K562 treated with DMSO at 1 percent for 48 hours (cell line): ENCODE measurements around the gene SSU72. TPM values are rescaled to one million over a fixed set of nuclear protein-coding genes. Genes with fewer than 3 reads are reported as not detected.

Experiments
- total RNA-seq: library from RNA; unstranded; fragments of 300-600 nt; gene quantifications from 2 replicates; pipeline ENCODE4 v1.2.3, GENCODE V29; 2022; ENCODE audit warnings: low replicate concordance; ENCODE audit errors: extremely low read depth

SSU72 gene
- total RNA-seq = not detected in 2 replicates

GRCh38 chr1:1574721-1575537, at the start of gene SSU72:
SSU72 (minus strand) TSS chr1:1574863; CDS start chr1:1574557, 306 bp downstream.

DNA sequence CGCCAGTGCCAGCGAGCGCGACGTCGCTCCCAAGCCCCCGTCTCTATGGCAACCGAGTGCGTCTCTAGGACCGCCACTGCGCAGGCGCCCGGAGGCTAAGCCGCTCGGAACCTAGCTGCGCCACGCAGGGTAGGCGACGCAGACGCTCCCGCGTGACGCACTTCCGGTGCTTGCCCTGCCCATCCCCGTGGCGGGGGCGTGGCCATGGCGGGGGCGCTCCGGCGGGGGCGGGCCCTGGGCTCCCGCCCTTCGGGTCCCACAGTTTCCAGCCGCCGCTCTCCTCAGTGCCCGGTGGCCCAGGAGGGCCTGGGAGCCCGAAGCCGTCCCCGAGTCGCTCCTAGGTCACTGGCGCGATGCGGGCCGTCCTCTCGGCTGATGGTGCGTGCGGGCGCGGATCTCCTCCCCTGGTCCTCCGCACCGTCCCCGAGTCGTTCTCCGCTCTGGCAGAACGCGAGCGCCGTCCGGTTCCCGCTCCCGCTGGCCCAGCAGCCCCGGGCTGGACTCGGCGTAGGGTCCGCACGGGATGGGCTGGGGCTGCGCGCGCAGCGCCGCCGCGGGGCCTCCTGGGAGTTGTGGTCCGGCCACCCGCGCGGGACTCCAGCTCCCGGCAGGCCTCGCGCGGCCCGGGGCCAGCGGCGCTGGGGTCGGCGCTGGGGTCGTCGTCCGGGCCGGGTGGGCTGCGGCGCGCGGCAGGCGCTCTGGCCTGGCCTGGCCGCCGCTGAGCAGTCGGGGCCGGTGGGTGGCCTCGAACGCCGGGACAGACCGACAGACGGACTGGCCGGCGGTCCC, 40.8 kb upstream of the SSU72 start, which contains the start of gene MIB2:
MIB2 (plus strand) TSS at position 245 of the 789 bp plus-strand sequence. CDS start 7,953 bp downstream, outside the sequence.

DNA sequence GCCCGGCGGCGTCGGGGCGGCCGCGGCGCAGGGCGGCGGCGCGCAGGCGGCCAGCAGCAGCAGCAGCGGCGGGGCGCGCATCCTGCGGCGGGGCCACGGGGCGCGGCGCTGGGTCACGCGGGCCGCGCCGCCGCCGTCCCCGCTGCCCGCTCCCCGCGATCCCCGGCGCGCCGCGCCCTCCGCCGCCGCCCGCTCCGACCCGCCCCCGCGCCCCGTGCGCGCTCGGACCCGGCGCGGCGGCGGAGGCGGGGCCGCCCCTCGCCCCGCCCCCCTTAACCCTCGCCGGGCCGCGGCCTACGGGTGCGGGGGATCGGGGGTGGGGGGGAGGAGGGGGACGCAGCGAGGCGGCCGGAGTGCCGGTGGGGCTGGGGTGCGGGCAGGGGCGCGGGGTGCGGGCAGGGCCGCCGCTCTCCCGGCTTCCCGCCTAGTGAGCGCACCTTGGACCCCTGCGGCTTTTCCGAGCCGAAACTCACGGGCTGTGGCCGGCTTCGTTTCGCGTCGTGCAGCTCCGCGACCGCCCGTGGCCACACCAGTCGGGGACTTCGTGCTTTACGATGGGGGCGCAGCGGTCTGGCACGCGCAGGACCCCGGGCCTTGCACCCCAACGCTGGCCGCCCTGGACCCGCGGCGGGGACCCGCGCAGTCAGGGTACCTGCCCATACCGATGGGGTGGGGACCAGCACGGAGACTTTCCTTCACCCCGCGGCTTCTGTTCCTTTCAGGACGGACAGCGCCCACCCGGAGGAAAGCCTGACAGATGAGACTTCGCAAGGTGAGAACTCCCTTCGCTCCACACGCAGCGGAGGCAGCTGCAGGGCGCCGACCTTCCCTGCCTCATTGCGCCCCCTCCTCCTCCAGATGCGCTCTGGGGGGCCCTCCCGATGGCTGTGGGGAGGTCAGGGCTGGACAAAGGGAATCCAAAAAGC, 25.5 kb upstream of the SSU72 start, which contains the start of gene FNDC10:
FNDC10 (minus strand) TSS at position 201 of the 926 bp plus-strand sequence; CDS start at position 81, 120 bp downstream.

GRCh38 chr1:1540090-1540817, 34.4 kb downstream of the SSU72 start, which contains the start of gene TMEM240:
TMEM240 (minus strand) TSS chr1:1540624; CDS start chr1:1540346, 278 bp downstream.

GRCh38 chr1:1511533-1512285, 63.0 kb downstream of the SSU72 start, which contains the start of gene ATAD3A:
ATAD3A (plus strand) TSS chr1:1512162; CDS start chr1:1512269, 107 bp downstream.

Other genes with a start within 250 kb of the SSU72 start
- gene TAS1R3, start 243.6 kb downstream of the SSU72 start, total RNA-seq = not detected in 2 replicates
- gene DVL1, start 225.4 kb downstream of the SSU72 start, total RNA-seq = not detected in 2 replicates
- not detected in 2 replicates for gene MXRA8, start 216.3 kb downstream of the SSU72 start, total RNA-seq
- gene AURKAIP1, start 199.7 kb downstream of the SSU72 start, total RNA-seq = not detected in 2 replicates
- gene CCNL2, start 175.5 kb downstream of the SSU72 start, total RNA-seq = not detected in 2 replicates
- not detected in 2 replicates for gene MRPL20, start 167.6 kb downstream of the SSU72 start, total RNA-seq
- gene ANKRD65, start 153.6 kb downstream of the SSU72 start, total RNA-seq = not detected in 2 replicates
- not detected in 2 replicates for gene VWA1, start 139.2 kb downstream of the SSU72 start, total RNA-seq
- not detected in 2 replicates for gene ATAD3C, start 125.2 kb downstream of the SSU72 start, total RNA-seq
- not detected in 2 replicates for gene ATAD3B, start 103.1 kb downstream of the SSU72 start, total RNA-seq
- gene ATAD3A, start 62.7 kb downstream of the SSU72 start, total RNA-seq = 223 TPM in 1 of 2 replicates, not detected in the other
- not detected in 2 replicates for gene TMEM240, start 34.2 kb downstream of the SSU72 start, total RNA-seq
- not detected in 2 replicates for gene FNDC10, start 25.3 kb upstream of the SSU72 start, total RNA-seq
- gene MIB2, start 40.6 kb upstream of the SSU72 start, total RNA-seq = not detected in 2 replicates
- gene MMP23B, start 57.3 kb upstream of the SSU72 start, total RNA-seq = not detected in 2 replicates
- not detected in 2 replicates for gene CDK11B, start 84.1 kb upstream of the SSU72 start, total RNA-seq
- not detected in 2 replicates for gene SLC35E2B, start 117.9 kb upstream of the SSU72 start, total RNA-seq
- not detected in 2 replicates for gene CDK11A, start 149.5 kb upstream of the SSU72 start, total RNA-seq
- not detected in 2 replicates for gene NADK, start 203.6 kb upstream of the SSU72 start, total RNA-seq